Activated CD8-positive, alpha-beta memory T cell treated with anti-CD3 and anti-CD28 coated beads for 48 hours (primary cell): ENCODE results near the gene MVD.
A peak's percentile ranks its signal among the peaks of the same experiment; 100 is the strongest.

Source experiments
- DNase-seq, 3 experiments: peaks; one replicate each; pipeline ENCODE4 v3.0.0-alpha.2; 2020; ENCODE audit warnings: low read depth in 2 of 3, low spot score in 2 of 3

The MVD gene

GRCh38 chr16:88642881-88643643 lies 19.8 kb downstream of the MVD start:
- no peak for DNase-seq

- no peak for DNase-seq
These were observed 22.2 kb downstream of the MVD start for GRCh38 chr16:88640498-88641247.

DNA sequence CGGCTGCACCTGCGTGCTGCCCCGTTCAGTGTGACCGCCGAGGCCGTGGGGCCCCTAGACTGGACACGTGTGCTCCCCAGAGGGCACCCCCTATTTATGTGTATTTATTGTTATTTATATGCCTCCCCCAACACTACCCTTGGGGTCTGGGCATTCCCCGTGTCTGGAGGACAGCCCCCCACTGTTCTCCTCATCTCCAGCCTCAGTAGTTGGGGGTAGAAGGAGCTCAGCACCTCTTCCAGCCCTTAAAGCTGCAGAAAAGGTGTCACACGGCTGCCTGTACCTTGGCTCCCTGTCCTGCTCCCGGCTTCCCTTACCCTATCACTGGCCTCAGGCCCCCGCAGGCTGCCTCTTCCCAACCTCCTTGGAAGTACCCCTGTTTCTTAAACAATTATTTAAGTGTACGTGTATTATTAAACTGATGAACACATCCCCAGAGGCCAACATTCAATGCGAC lies 22.8 kb downstream of the MVD start:
- no peak for DNase-seq

DNA sequence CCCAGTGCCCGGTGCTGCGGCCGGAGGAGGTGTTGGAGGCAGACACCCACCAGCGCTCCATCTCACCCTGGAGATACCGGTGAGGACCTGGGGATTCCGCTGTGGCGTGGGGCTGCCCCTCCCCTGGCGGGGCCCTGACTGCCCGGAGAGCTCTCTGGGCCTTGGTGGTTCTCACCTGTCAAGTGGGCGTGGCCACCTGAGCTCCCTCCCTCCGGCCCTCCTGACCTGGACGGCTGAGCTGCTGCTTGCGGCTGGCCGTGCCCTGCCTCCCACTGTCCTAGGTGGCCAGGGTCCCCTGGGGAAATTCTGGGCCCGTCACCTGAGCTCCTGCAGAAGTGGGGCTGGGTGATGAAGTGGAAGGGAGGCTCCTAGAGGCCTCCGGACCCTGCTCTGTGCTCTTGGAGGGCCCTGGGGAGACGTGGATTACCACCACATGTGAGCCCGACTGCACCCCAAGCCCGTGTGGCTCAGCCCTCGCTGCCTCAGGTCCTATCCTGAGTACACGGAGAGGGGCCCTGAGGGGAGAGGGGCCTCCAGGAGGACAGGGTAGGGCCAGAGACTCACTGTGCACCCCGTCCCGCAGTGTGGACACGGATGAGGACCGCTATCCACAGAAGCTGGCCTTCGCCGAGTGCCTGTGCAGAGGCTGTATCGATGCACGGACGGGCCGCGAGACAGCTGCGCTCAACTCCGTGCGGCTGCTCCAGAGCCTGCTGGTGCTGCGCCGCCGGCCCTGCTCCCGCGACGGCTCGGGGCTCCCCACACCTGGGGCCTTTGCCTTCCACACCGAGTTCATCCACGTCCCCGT lies 23.5 kb downstream of the MVD start:
- DNase-seq, result no peak

GRCh38 chr16:88638323-88639230 lies 24.3 kb downstream of the MVD start, which contains the start of gene IL17C:
Gene IL17C (plus strand): TSS chr16:88638572. CDS start chr16:88638642, 70 bp downstream.
- no peak for DNase-seq

GRCh38 chr16:88636488-88637265 lies 26.2 kb downstream of the MVD start:
- DNase-seq, result no peak

GRCh38 chr16:88635671-88636319 lies 27.1 kb downstream of the MVD start:
- DNase-seq, result no peak

DNA sequence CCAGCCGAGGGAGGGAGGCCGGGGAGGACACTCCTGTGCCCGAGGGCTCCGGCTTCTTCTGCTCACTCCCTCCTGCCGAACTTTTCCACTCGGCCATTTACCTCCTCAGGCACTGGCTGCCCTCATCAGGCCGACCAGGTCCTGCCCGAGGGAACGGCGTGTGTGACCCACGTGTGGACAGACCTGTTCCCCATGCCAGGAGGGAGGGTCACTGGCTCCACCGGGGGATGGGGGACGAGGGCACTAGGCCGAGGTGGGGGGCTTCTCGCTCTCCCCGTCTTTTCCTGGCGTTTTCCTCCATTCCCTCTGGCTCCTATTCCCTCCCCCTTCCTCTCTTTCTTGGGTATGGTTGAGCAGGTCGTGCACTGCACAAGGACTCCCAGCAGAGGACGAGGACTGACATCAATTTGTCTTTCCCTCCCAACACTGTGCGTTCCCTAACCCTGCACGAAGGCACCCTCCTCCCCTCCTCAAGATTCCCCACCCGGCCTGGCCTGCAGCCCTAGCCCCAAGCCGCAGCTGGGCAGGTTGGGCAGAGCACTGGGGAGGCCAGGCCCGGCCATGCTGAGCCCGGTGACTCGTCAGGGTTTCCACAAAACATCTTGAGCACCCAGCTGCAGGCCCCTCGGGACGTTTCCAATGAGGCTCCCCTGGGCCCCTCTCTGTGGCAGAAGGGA lies 27.8 kb downstream of the MVD start:
- DNase-seq, result no peak

DNA sequence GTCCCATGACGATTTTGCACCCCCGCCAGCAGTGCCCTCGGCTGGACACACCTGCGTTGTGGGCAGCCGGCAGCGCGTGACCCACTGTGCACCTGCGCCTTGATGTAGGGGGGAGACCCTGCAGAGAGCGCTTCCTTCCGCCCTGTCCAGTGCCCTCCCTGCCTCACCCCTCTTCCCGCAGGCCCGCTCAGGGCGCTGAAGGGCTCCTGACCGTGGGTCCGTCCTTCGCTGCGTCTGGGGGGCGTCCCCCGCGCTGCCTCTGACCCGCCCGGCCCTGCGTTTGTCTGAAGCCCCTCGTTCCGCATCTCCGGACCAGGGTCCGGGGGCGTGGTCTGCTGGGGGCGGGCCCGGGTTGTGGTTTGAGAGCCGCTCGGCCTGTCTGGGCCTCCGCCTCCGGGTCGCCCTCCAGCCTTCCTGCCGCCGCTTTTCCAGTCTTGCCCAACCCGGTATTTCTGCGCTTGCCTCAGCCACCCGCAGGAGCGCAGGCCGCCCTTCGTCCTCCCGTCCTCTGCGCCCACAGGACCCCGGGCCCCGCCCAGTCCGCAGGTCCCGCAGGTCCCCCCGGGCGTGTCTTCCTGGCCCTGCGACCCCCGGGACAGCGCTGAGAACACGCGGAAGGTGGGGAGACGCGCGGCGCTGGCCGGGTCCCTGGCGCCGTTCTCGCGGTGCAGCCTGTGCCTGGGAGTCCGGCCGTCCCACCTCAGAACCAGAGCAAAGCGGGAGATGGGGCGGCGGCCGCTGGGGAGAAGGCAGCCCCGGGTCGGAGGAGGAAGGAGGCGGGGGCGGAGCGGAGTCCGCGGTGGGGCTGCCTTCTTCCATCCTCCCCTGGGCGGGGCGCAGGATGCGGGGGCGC lies 28.5 kb downstream of the MVD start:
- DNase-seq, result peak; percentile 27 to 49 (median 42)

GRCh38 chr16:88633684-88634140 lies 29.2 kb downstream of the MVD start:
- DNase-seq, result peak in 1 of 3 experiments; percentile 58

GRCh38 chr16:88632587-88632930 lies 30.3 kb downstream of the MVD start:
- DNase-seq, result no peak

GRCh38 chr16:88631920-88632586 lies 30.8 kb downstream of the MVD start:
- no peak for DNase-seq

GRCh38 chr16:88631384-88631783 lies 31.5 kb downstream of the MVD start:
- DNase-seq, result no peak

DNA sequence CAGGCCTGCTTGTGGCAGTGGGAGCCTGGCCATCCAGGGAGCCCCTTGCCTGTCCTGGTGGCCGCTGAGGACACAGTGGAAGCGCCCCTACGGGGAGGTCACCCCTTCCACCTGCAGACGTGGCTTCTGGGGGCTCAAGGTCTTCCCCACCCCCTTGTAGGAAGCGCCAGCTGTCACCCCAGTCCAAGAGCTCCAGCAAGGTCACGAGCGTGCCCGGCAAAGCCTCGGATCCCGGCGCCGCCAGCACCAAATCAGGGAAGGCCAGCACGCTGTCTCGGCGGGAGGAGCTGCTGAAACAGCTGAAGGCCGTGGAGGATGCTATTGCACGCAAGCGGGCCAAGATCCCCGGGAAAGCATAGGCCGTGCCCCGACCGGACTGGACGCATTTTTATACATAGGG lies 31.9 kb downstream of the MVD start:
- DNase-seq, result no peak

DNA sequence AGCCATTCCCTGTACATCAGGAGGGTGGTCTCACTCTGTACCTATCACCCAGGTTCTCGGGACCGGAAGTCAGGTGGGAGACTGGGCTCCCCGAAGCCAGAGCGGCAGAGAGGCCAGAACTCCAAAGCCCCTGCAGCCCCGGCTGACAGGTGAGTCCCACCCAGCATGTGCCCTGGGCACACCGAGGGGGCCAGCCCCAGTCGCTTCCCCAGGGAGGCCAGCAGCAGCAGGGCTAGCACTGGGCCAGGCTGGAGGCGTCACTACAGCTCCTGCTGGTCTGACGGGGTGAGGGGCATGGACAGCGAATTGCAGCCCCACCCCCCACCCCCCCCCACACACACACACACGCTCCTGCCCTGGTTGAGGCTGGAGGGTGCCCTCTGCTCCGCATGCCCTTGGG lies 32.5 kb downstream of the MVD start:
- no peak for DNase-seq

DNA sequence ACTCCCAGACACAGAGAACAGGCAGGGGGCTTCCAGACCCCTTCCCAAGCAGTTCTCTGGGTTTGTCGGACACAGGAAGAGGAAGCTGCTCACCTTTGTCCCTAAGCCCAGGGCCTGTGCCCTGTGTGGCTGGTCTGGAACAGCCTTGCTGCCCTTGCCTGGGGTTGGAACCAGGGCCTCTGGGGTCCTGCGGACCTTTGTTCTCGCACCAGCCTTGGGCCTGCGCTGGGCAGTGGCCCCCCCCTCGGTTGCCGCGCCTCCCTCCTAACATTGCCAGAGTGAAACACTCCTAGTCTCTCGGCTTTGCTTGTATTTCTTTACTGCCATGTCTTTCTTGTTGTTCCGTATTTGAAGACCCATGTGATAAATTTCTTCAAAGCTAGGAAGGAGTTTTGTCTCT lies 33.1 kb downstream of the MVD start:
- no peak for DNase-seq

DNA sequence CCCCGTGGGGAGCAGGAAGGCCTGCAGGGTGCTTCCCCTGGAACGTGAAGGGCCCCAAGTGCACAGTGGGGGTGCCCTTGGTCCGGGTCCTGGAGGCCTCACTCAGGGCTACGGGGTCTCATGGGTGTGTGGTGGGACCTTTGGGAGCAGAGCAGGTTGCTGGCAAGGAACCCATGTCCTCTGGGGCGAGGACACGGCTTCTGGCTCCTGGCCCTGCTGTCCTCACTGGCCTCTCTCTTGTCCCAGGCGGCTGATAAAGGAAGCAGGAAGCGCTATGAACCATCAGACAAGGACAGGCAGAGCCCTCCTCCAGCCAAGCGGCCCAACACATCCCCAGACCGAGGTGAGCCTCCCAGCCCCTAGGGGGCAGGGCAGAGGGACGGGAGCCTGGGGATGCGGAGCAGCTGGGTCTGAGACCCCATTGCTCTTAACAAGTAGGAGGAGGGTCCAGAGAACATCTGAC lies 34.3 kb downstream of the MVD start:
- DNase-seq, result no peak
